AG09309 (cell line): ENCODE measurements around the gene NLK.
"Not testable (repeated sequence)": the region's sequence is repeated elsewhere in the genome, so short reads cannot be mapped to it uniquely, and the experiment has no call there.

Source experiments
- DNase-seq: peaks from one replicate; pipeline ENCODE4 v3.0.0-alpha.2; 2010; ENCODE audit warnings: low read depth
- H3K4me3 ChIP-seq: 2 replicates; pipeline ENCODE4 v1.5.1; 2011; ENCODE audit warnings: mild to moderate bottlenecking, low read depth, low read length, moderate library complexity; ENCODE audit not compliant: control insufficient read depth
- CTCF ChIP-seq: IDR thresholded peaks from 2 replicates; pipeline ENCODE4 v1.5.1; 2011; ENCODE audit warnings: mild to moderate bottlenecking, low read depth, low read length, inconsistent platforms; ENCODE audit not compliant: insufficient read depth, control insufficient read depth; ENCODE audit errors: missing control alignments

Gene NLK

DNA sequence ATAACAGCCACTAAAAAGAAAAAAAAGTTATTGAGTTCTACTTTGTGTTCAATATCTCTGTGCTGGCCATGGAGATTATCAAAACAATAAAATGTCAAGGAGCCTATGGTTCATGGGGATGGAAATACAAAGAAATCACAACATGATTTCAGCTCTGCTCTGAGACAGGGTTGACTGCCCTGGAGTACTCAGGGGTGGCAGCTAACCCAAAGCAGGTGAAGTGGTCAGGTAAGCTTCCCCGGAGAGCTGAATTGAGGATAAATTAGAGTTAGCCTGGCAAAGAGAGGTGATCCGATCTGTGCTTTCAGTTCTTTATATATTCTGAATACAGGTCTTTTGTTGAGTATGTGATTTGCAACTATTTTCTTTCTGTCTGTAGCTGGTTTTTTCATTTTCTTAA, 157.3 kb downstream of the NLK start:
- DNase-seq, result no peak
- H3K4me3 ChIP-seq, result no peak overlapping the region
- no peak for TF ChIP-seq CTCF

DNA sequence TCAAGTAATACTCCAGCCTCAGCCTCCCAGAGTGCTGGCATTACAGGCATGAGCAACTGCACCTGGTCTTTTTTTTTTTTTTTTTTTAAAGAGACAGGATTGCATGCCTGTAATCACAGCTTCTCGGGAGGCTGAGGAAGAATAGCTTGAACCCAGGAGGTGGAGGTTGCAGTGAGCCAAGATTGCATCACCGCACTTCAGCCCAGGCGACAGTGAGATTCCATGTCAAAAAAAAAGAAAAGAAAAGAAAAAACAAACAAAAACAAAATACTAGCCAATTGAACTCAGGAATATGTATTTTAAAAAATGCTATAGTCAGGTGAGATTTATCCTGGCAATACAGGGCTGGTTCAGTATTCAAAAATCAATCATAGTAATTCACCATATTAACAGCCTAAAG, 158.8 kb downstream of the NLK start:
- no peak for DNase-seq
- no peak overlapping the region for H3K4me3 ChIP-seq
- TF ChIP-seq CTCF, result no peak

- no peak for TF ChIP-seq CTCF
- no peak for DNase-seq
- H3K4me3 ChIP-seq, result no peak overlapping the region
Observed at GRCh38 chr17:28204244-28204643, 161.8 kb downstream of the NLK start.

DNA sequence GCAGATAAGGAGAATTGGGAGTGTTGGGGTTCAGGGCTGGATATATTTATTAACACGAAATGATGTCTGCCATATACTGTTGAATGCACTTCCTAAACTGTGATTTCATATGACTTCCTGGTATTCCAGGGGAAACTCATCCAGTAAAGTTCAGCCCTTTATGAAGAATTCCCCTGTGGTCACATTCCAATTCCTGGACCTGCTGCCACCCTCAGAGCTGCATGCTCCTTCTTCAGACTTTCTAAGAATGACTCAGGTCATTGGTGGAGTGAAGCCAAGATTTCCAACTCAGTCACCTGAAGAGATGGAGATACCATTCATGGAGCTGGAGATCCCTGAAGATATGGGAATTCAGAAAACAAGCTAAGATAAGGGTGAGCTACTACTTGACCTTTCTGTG, 162.3 kb downstream of the NLK start:
- no peak for TF ChIP-seq CTCF
- no peak overlapping the region for H3K4me3 ChIP-seq
- no peak for DNase-seq

DNA sequence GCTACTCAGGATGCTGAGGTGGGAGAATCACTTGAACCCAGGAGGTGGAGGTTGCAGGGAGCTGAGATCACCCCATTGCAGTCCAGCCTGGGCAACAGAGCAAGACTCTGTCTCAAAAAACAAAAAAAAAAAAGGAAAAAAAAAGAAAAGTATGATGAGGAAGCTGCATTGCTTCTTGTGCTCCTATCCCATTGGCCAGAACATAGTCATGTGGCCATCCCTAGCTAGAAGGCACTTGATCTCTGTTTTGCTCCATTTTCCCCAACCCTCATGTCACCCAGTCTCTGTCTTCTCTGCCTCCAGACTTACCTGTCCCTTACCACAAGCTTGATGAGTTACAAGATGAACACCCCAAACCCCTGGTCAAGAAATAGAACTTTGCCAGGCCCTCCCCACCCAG, 163.8 kb downstream of the NLK start:
- H3K4me3 ChIP-seq, result no peak overlapping the region
- DNase-seq, result no peak
- TF ChIP-seq CTCF, result no peak

DNA sequence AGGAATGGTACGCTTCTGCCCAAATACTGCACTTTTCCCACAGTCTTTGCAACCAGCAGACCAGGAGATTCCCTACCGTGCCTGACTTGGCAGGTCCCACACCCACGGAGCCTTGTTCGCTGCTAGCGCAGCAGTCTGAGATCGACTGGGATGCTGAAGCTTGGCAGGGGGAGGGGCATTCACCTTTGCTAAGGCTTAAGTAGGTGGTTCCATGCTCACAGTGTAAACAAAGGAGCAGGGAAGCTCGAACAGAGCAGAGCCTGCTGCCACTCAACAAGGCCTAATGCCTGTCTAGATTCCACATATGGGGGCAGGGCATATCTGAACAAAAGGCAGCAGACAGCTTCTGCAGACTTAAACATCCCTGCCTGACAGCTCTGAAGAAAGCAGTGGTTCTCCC, 169.3 kb downstream of the NLK start:
- no peak overlapping the region for H3K4me3 ChIP-seq
- TF ChIP-seq CTCF, result no peak
- no peak for DNase-seq

GRCh38 chr17:28213578-28213977, 171.1 kb downstream of the NLK start:
- H3K4me3 ChIP-seq, DNase-seq: not testable (repeated sequence)
